ENCODE data around the gene MCIDAS.

The MCIDAS gene

DNA sequence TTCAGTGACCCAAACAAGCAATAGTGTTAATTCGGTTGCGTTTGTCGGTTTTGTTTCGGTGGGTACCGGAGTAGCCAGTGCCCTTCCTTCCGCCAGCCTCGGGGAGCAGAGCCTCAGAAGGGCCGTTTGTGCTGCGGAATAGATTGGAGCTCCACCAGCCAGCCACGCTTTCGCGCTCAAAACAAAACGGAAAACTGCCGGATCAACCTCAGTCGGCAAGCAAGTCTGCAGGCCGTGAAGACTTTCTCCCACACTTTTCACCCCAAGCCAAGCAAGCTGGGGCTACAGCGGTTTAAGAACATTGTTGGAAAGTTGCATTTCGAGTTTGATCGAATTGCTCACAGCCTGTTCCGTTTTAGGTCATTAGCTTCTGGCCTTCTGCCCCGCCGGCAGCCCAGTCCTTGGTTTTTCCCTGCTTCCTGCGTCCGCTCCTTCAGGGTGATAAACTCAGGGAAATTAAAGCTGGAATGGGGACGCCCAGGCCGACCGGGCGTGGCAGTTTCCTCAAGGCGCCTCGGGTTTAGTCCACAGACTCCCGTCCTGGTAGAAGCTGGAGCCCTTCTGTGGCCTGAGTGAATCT is 7.1 kb upstream of the MCIDAS start:
- TF ChIP-seq, protein P1, sequence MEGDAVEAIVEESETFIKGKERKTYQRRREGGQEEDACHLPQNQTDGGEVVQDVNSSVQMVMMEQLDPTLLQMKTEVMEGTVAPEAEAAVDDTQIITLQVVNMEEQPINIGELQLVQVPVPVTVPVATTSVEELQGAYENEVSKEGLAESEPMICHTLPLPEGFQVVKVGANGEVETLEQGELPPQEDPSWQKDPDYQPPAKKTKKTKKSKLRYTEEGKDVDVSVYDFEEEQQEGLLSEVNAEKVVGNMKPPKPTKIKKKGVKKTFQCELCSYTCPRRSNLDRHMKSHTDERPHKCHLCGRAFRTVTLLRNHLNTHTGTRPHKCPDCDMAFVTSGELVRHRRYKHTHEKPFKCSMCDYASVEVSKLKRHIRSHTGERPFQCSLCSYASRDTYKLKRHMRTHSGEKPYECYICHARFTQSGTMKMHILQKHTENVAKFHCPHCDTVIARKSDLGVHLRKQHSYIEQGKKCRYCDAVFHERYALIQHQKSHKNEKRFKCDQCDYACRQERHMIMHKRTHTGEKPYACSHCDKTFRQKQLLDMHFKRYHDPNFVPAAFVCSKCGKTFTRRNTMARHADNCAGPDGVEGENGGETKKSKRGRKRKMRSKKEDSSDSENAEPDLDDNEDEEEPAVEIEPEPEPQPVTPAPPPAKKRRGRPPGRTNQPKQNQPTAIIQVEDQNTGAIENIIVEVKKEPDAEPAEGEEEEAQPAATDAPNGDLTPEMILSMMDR (conservative IDR thresholded peaks at IDR 0.05; ENCODE audit: low read depth, low read length) = no peak
- peak overlapping the region; percentile 52 for H3K4me3 ChIP-seq (ENCODE audit: low read depth, low read length)
- peak; percentile 48 for DNase-seq (ENCODE audit: low read depth)

- TF ChIP-seq, protein P1 (conservative IDR thresholded peaks at IDR 0.05; ENCODE audit: low read depth, low read length) = no peak
- H3K4me3 ChIP-seq (ENCODE audit: low read depth, low read length) = peak within 1 kb of the TSS; percentile 52
- peak; percentile 68 for DNase-seq (ENCODE audit: low read depth)
Observed at GRCh38 chr5:55232985-55233928, 6.1 kb upstream of the MCIDAS start, which contains the start of gene CCNO. TSS of gene CCNO (minus strand) at chr5:55233608. CDS start at chr5:55233523, 85 bp downstream.

GRCh38 chr5:55232271-55232984 is 5.3 kb upstream of the MCIDAS start:
- peak overlapping the region; percentile 52 for H3K4me3 ChIP-seq (ENCODE audit: low read depth, low read length)
- TF ChIP-seq, protein P1 (conservative IDR thresholded peaks at IDR 0.05; ENCODE audit: low read depth, low read length) = no peak
- no peak for DNase-seq (ENCODE audit: low read depth)

GRCh38 chr5:55231919-55232270 is 4.8 kb upstream of the MCIDAS start:
- DNase-seq (ENCODE audit: low read depth) = no peak
- TF ChIP-seq, protein P1 (conservative IDR thresholded peaks at IDR 0.05; ENCODE audit: low read depth, low read length) = no peak
- no peak overlapping the region for H3K4me3 ChIP-seq (ENCODE audit: low read depth, low read length)

DNA sequence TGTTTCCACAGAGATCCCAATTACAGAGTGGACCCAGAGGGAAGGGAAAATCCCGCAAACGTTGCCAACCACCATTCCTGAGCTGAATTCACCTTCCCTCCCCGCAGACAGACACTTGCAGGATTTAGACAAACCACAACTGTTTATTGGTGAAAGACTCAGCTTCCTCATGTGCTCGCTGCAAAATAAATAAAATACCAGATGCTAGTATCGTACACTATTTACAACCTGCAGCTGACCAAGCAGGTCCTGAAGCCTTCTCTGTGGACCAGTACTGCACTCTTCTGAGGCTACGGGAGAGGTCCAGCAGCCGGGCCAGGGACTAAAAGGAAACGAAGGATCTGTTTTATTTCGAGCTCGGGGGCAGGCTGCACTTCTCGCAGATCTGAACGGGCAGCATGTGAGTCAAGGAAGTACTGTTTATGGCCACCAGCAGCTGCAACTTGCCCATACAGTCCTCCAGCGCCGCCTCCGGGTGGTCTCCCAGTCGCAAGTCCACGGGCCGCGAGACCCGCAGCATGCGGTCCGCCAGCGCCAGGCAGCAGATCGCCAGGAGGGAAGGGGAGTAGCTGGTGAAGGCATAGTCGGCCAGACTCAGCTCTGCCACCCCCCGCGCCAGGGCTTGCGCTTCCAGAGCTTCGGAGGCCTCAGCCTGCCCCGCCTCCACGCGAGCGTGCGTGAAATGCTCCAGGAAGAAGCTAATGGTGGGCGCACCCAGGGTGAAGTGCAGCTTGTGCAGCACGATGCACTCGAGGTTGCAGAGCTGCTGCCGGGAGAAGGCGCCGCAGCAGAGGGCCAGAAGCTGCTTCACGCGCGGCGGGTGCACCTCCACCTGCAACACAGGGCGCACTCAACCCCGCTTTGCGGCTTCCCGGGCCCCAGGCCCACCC is 4.2 kb upstream of the MCIDAS start:
- TF ChIP-seq, protein P1 (conservative IDR thresholded peaks at IDR 0.05; ENCODE audit: low read depth, low read length) = no peak
- H3K4me3 ChIP-seq (ENCODE audit: low read depth, low read length) = no peak overlapping the region
- no peak for DNase-seq (ENCODE audit: low read depth)

DNA sequence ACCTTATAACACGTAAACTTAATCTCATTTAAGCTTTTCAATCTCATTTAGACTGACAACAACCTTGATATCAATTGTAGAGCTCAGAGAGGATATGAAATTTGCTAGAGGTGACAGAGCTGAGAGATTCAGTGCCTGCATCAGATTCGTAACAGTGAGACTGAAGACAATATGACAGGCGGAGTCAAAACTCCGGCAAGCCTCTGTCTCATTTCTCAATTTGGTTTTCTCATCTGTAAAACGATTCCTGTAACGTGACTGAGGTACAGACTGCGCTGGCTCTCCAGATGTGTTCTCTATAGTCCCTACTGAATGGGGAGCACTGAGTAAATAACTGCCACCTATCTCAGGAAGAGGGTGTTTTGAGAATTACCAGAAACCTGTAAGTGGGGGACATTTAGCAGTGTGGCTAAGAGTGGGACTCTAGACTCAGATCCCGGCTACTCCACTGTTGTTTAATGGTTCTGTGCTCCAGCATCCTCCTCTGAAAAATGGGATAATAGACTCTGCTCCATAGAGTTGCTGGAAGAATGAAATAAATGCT is 3.0 kb upstream of the MCIDAS start:
- H3K4me3 ChIP-seq (ENCODE audit: low read depth, low read length) = no peak overlapping the region
- TF ChIP-seq, protein P1 (conservative IDR thresholded peaks at IDR 0.05; ENCODE audit: low read depth, low read length) = no peak
- DNase-seq (ENCODE audit: low read depth) = no peak
